Panc1 (cell line): ENCODE measurements around the gene ADRM1. TPM values are rescaled to one million over a fixed set of nuclear protein-coding genes. Genes with fewer than 3 reads are reported as not detected.
A peak's percentile ranks its signal among the peaks of the same experiment; 100 is the strongest.

Experiments used
- ATAC-seq: fragments of 200-7000 bp; cut with Tn5 transposase; 2 replicates; pipeline ENCODE4 v1.9.1; 2020; ENCODE audit warnings: mild to moderate bottlenecking, moderate library complexity
- BruUV-seq: library from RNA; stranded (reverse); fragments of 400-500 nt; replicated peaks from 2 replicates; lab custom pipeline; 2021; lab: Mats Ljungman, UMichigan
- CTCF ChIA-PET: fragments of 300-600 bp; sonication (Branson Sonifier 250); formaldehyde crosslinking; loops from one replicate; lab custom pipeline; 2022; ENCODE audit warnings: antibody characterized with exemption; lab: Charles Lee
- POLR2A ChIA-PET: fragments of 300-600 bp; sonication (Branson Sonifier 250); formaldehyde crosslinking; loops from one replicate; lab custom pipeline; 2022; ENCODE audit warnings: antibody characterized with exemption; lab: Charles Lee
- DNase-seq: peaks from one replicate; pipeline ENCODE4 v3.0.0-alpha.2; 2010; ENCODE audit warnings: low read depth, low spot score
- H3K27ac ChIP-seq: 2 replicates; pipeline ENCODE4 v1.5.1; 2011; ENCODE audit warnings: mild to moderate bottlenecking, low read length, inconsistent platforms
- H3K27me3 ChIP-seq: fragments of 200-500 bp; sonication (Bioruptor generic); 2 replicates; pipeline ENCODE4 v1.6.0; 2014; ENCODE audit warnings: low read length, inconsistent platforms; ENCODE audit not compliant: control insufficient read depth, insufficient read depth
- H3K36me3 ChIP-seq: fragments of 200-500 bp; sonication (Bioruptor generic); 2 replicates; pipeline ENCODE4 v1.5.1; 2014; ENCODE audit warnings: inconsistent platforms, mild to moderate bottlenecking, low read length, moderate library complexity; ENCODE audit not compliant: control insufficient read depth, insufficient read depth
- H3K4me1 ChIP-seq: 2 replicates; pipeline ENCODE4 v1.5.1; 2011; ENCODE audit warnings: inconsistent platforms, mild to moderate bottlenecking, low read length, moderate library complexity; ENCODE audit not compliant: control insufficient read depth, insufficient read depth
- H3K4me3 ChIP-seq, 2 experiments: 2 replicates each; pipeline ENCODE4 v1.5.1; 2011 to 2012; ENCODE audit warnings: low read depth in 2 of 2, low read length in 2 of 2, mild to moderate bottlenecking in 2 of 2, inconsistent platforms in 1 of 2, moderate library complexity in 1 of 2
- H3K9me3 ChIP-seq: fragments of 200-500 bp; sonication (Bioruptor generic); 2 replicates; pipeline ENCODE4 v1.5.1; 2014; ENCODE audit warnings: low read depth, mild to moderate bottlenecking, inconsistent platforms, low read length, moderate library complexity; ENCODE audit not compliant: control insufficient read depth, insufficient read depth
- CTCF ChIP-seq: fragments of 450-650 bp; IDR thresholded peaks from 2 replicates; pipeline ENCODE4 v1.5.1; 2017; ENCODE audit warnings: mild to moderate bottlenecking
- POLR2AphosphoS5 ChIP-seq: IDR thresholded peaks from 2 replicates; pipeline ENCODE4 v1.6.1; 2012; ENCODE audit warnings: mild to moderate bottlenecking, low read depth, low read length, moderate library complexity
- REST ChIP-seq, 2 experiments: IDR thresholded peaks; 2 replicates each; pipeline ENCODE4 v1.6.1; 2011 to 2012; ENCODE audit warnings: low read depth in 2 of 2, control low read depth in 1 of 2, low read length in 1 of 2, mild to moderate bottlenecking in 1 of 2, moderate library complexity in 1 of 2; ENCODE audit not compliant: insufficient read depth in 1 of 2
- SIN3A ChIP-seq: IDR thresholded peaks from 2 replicates; pipeline ENCODE4 v1.6.1; 2012; ENCODE audit warnings: low read depth, mild to moderate bottlenecking, low read length, moderate library complexity, borderline replicate concordance; ENCODE audit not compliant: insufficient read depth
- TCF7L2 ChIP-seq: IDR thresholded peaks from 2 replicates; pipeline ENCODE4 v1.6.1; 2011; ENCODE audit warnings: mild to moderate bottlenecking, low read depth, low read length, inconsistent platforms
- in situ Hi-C: cut with HindIII; loops from 2 replicates; pipeline ENCODE4 v1.10.0; 2016; ENCODE audit warnings: low sequenced_read_pairs, low pct_unique_long_range_greater_than_20kb
- intact Hi-C: fragments of 100-400 bp; cut with micrococcal nuclease; formaldehyde crosslinking; loops from one replicate; pipeline ENCODE4 v1.10.0; 2022; ENCODE audit not compliant: unreplicated experiment
- total RNA-seq: library from RNA; stranded (reverse); gene quantifications from one replicate; pipeline ENCODE4 v1.2.1, GENCODE V29; 2021; ENCODE audit not compliant: unreplicated experiment

ADRM1 gene
- total RNA-seq, 1 experiment from 2014 or later = 194 TPM

GRCh38 chr20:62318400-62319345, 15.9 kb downstream of the ADRM1 start:
- H3K9me3 ChIP-seq = no peaks in the 10 kb centered on the region
- DNase-seq = no peak
- ATAC-seq = peak; percentile 50
- TF ChIP-seq REST (IDR thresholded peaks at IDR 0.05; ENCODE audit: insufficient read depth in 1 of 2, low read depth in 2 of 2, low read length in 1 of 2) (no peak), POLR2AphosphoS5 (0 out of 2 replicates have a peak, but pooled peaks have one; percentile 43)
- H3K4me1 ChIP-seq = no peaks in the 10 kb centered on the region; the same call in 1 of the 2 replicates
- in situ Hi-C loops (no loop called here), intact Hi-C loops (no loop called here)
- ChIA-PET CTCF (no interaction called here), POLR2A (no interaction called here)
- peaks cover 13% of the 10 kb centered on the region for H3K36me3 ChIP-seq
- BruUV-seq = no TSS peak
- H3K27ac ChIP-seq = peak overlapping the region; percentile 51
- no peak overlapping the region for H3K4me3 ChIP-seq
- no peaks in the 10 kb centered on the region for H3K27me3 ChIP-seq

GRCh38 chr20:62319346-62319909, 16.6 kb downstream of the ADRM1 start:
- H3K4me3 ChIP-seq = no peak overlapping the region
- ATAC-seq = no peak
- peaks cover 1% of the 10 kb centered on the region; the same call in 1 of the 2 replicates for H3K4me1 ChIP-seq
- TF ChIP-seq REST (IDR thresholded peaks at IDR 0.05; ENCODE audit: insufficient read depth in 1 of 2, low read depth in 2 of 2, low read length in 1 of 2) = no peak
- TF ChIP-seq TCF7L2 = no peak
- no peak for TF ChIP-seq CTCF
- TF ChIP-seq POLR2AphosphoS5 = no peak
- TF ChIP-seq SIN3A = no peak
- CTCF ChIA-PET = no interaction called here
- no peaks in the 10 kb centered on the region for H3K9me3 ChIP-seq
- POLR2A ChIA-PET = no interaction called here
- in situ Hi-C loops (no loop called here), intact Hi-C loops (no loop called here)
- H3K27me3 ChIP-seq = no peaks in the 10 kb centered on the region
- no peak for DNase-seq
- H3K27ac ChIP-seq = peak overlapping the region; percentile 44
- peaks cover 10% of the 10 kb centered on the region for H3K36me3 ChIP-seq
- TSS peak; percentile 77 for BruUV-seq
